Transverse colon (tissue), 4 donors: ENCODE results near the gene SLC6A11. TPM values are rescaled to one million over a fixed set of nuclear protein-coding genes. Genes with fewer than 3 reads are reported as not detected.

ENCODE experiments used
- DNase-seq: peaks from one replicate; pipeline ENCODE4 v3.0.0-alpha.2; 2019
- H3K27ac ChIP-seq, 4 donors: fragments of 200-600 bp; sonication (generic); 2 replicates each; pipeline ENCODE4 v1.5.1; 2016 to 2018; ENCODE audit warnings: inconsistent platforms in 4 of 4
- H3K27me3 ChIP-seq: fragments of 200-600 bp; sonication (generic); 2 replicates; pipeline ENCODE4 v1.5.1; 2017; ENCODE audit warnings: inconsistent platforms
- H3K36me3 ChIP-seq, 4 donors: fragments of 200-600 bp; sonication (generic); 2 replicates each; pipeline ENCODE4 v1.5.1; 2017 to 2019; ENCODE audit warnings: inconsistent platforms in 4 of 4
- H3K4me1 ChIP-seq, 4 donors: fragments of 200-600 bp; sonication (generic); 2 replicates each; pipeline ENCODE4 v1.5.1; 2017 to 2020; ENCODE audit warnings: inconsistent platforms in 4 of 4
- H3K4me3 ChIP-seq, 4 donors: fragments of 200-600 bp; sonication (generic); 1 replicate in 1 of 4; 2 replicates in 3 of 4; pipeline versions ENCODE4 v1.5.1 to v1.6.1; 2017 to 2019; ENCODE audit warnings: inconsistent platforms in 4 of 4
- H3K9me3 ChIP-seq, 2 donors: fragments of 200-600 bp; sonication (generic); 2 replicates each; pipeline ENCODE4 v1.5.1; 2017 to 2019; ENCODE audit warnings: inconsistent platforms in 2 of 2
- CTCF ChIP-seq, 5 experiments: fragments of 200-600 bp in 3 of 5; fragments of 450-650 bp in 2 of 5; sonication (generic) in 3 of 5; IDR thresholded peaks; 1 replicate in 2 of 5; 2 replicates in 3 of 5; pipeline ENCODE4 v1.5.1; 2016 to 2017; ENCODE audit warnings: antibody characterized with exemption in 5 of 5, inconsistent platforms in 3 of 5, mild to moderate bottlenecking in 2 of 5, moderate library complexity in 1 of 5
- EP300 ChIP-seq: sonication (generic); formaldehyde crosslinking; IDR thresholded peaks from one replicate; pipeline ENCODE4 v1.6.1; 2017; ENCODE audit warnings: antibody characterized with exemption, low read depth
- POLR2A ChIP-seq: fragments of 450-650 bp; IDR thresholded peaks from one replicate; pipeline ENCODE4 v1.6.1; 2016; ENCODE audit warnings: antibody characterized with exemption, mild to moderate bottlenecking, moderate library complexity
- POLR2AphosphoS5 ChIP-seq, 3 donors: sonication (generic); formaldehyde crosslinking; IDR thresholded peaks; one replicate each; pipeline ENCODE4 v1.6.1; 2016; ENCODE audit warnings: antibody characterized with exemption in 3 of 3
- WGBS, 2 donors: methylation state at CpG; one replicate each; pipeline ENCODE4 v1.1.5; 2018; ENCODE audit warnings: low coverage in 1 of 2; 5-methylcytosine and 5-hydroxymethylcytosine counted together
- in situ Hi-C, 4 donors: fragments of 200-750 bp; cut with MboI; loops; one replicate each; pipeline versions ENCODE4 v1.15.0 to v1.15.1; 2017; ENCODE audit warnings: low sequenced_read_pairs in 3 of 4, low pct_ligation_motif_present in 1 of 4, low pct_unique_long_range_greater_than_20kb in 1 of 4
- intact Hi-C: fragments of 100-400 bp; cut with DNase I; formaldehyde crosslinking; loops from one replicate; pipeline ENCODE4 v1.15.1; 2023; ENCODE audit warnings: low total_unique reads
- total RNA-seq, 4 donors: library from RNA; depleted of rRNA; stranded (reverse); fragments of >200 nt; gene quantifications; one replicate each; pipeline ENCODE4 v1.1.0, GENCODE V29; 2016

SLC6A11 gene
- total RNA-seq, 4 donors from 2014 or later, result not detected

- TF ChIP-seq CTCF (IDR thresholded peaks at IDR 0.05), result no peak
- WGBS, 2 donors, result 81 to 88% methylated on average over 7 of the region's 7 CpGs
- DNase-seq, result no peak
- Histone ChIP-seq H3K27ac (no peak overlapping the region), H3K36me3 (no peaks in the 10 kb centered on the region), H3K4me1 (peaks cover 0 to 11% (median 0%) of the 10 kb centered on the region in 4 donors), H3K4me3 (no peak overlapping the region), H3K27me3 (peaks cover 2% of the 10 kb centered on the region), H3K9me3 (no peaks in the 10 kb centered on the region)
- in situ Hi-C loops (no loop called here), intact Hi-C loops (no loop called here)
Measured at GRCh38 chr3:10978956-10979355, 162.9 kb downstream of the SLC6A11 start.

GRCh38 chr3:10980312-10980711 is 164.3 kb downstream of the SLC6A11 start:
- no peak for DNase-seq
- intact Hi-C loops, result no loop called here
- H3K4me1 ChIP-seq, result peaks cover 0 to 11% (median 0%) of the 10 kb centered on the region in 4 donors
- H3K27ac ChIP-seq, result no peak overlapping the region
- no peaks in the 10 kb centered on the region for H3K9me3 ChIP-seq
- TF ChIP-seq POLR2A, result no peak
- TF ChIP-seq CTCF (IDR thresholded peaks at IDR 0.05), result no peak
- TF ChIP-seq EP300, result no peak
- TF ChIP-seq POLR2AphosphoS5 (IDR thresholded peaks at IDR 0.05), result no peak
- H3K36me3 ChIP-seq, result no peaks in the 10 kb centered on the region
- H3K27me3 ChIP-seq, result no peaks in the 10 kb centered on the region
- WGBS, 2 donors, result 83% methylated on average over 7 of the region's 7 CpGs; no CpG with 5 or more reads in 1 of the 2 donors
- in situ Hi-C loops, result no loop called here
- H3K4me3 ChIP-seq, result no peak overlapping the region

- no peaks in the 10 kb centered on the region for H3K36me3 ChIP-seq
- H3K27ac ChIP-seq, result no peak overlapping the region
- no peaks in the 10 kb centered on the region for H3K27me3 ChIP-seq
- no peak overlapping the region for H3K4me3 ChIP-seq
- no peaks in the 10 kb centered on the region for H3K9me3 ChIP-seq
- H3K4me1 ChIP-seq, result peaks cover 0 to 11% (median 0%) of the 10 kb centered on the region in 4 donors
- DNase-seq, result no peak
- in situ Hi-C loops, result no loop called here
- no peak for TF ChIP-seq CTCF (IDR thresholded peaks at IDR 0.05)
- TF ChIP-seq POLR2AphosphoS5 (IDR thresholded peaks at IDR 0.05), result no peak
- TF ChIP-seq EP300, result no peak
- TF ChIP-seq POLR2A, result no peak
- 58 to 92% methylated on average over 2 to 3 of the region's 3 CpGs for WGBS, 2 donors
- intact Hi-C loops, result no loop called here
Measured at GRCh38 chr3:10981031-10981430, 165.0 kb downstream of the SLC6A11 start.

GRCh38 chr3:10981961-10982360 is 165.9 kb downstream of the SLC6A11 start:
- no peak for TF ChIP-seq POLR2A
- no peak for TF ChIP-seq CTCF (IDR thresholded peaks at IDR 0.05)
- TF ChIP-seq EP300, result no peak
- TF ChIP-seq POLR2AphosphoS5 (IDR thresholded peaks at IDR 0.05), result no peak
- intact Hi-C loops, result no loop called here
- no peaks in the 10 kb centered on the region for H3K36me3 ChIP-seq

More at GRCh38 chr3:10981961-10982360, 165.9 kb downstream of the SLC6A11 start:
- no peak overlapping the region for H3K4me3 ChIP-seq
- no peak for DNase-seq
- H3K27me3 ChIP-seq, result no peaks in the 10 kb centered on the region
- in situ Hi-C loops, result no loop called here
- peaks cover 0 to 11% (median 0%) of the 10 kb centered on the region in 4 donors for H3K4me1 ChIP-seq
- 66 to 69% methylated on average over 5 of the region's 5 CpGs for WGBS, 2 donors
- no peaks in the 10 kb centered on the region for H3K9me3 ChIP-seq
- H3K27ac ChIP-seq, result no peak overlapping the region
